ENCODE results near the gene MLPH.

DNA sequence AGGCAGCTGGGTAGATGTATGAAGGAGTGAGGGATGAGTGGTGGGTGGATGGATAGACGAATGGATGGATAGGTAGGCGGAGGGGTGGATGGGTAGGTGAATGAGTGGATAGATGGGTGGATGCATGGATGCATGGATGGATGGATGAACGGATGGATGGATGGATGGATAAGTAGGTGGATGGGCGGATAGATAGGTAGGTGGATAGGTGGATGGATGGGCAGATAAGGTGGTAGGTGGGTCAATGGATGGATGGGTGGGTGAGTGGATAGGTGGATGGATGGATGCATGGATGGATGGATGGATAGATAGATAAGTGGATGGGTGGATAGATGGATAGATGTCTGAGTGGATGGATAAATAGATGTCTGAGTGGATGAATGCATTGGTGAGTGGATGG is 30.1 kb downstream of the MLPH start:
- TF ChIP-seq, protein P1, sequence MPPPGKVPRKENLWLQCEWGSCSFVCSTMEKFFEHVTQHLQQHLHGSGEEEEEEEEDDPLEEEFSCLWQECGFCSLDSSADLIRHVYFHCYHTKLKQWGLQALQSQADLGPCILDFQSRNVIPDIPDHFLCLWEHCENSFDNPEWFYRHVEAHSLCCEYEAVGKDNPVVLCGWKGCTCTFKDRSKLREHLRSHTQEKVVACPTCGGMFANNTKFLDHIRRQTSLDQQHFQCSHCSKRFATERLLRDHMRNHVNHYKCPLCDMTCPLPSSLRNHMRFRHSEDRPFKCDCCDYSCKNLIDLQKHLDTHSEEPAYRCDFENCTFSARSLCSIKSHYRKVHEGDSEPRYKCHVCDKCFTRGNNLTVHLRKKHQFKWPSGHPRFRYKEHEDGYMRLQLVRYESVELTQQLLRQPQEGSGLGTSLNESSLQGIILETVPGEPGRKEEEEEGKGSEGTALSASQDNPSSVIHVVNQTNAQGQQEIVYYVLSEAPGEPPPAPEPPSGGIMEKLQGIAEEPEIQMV (CRISPR knock-in tag; IDR thresholded peaks at IDR 0.05; ENCODE audit: low read depth) = no peak
- TF ChIP-seq ZFX (CRISPR knock-in tag; IDR thresholded peaks at IDR 0.05; ENCODE audit: low read depth) = no peak
- TF ChIP-seq, protein P2, sequence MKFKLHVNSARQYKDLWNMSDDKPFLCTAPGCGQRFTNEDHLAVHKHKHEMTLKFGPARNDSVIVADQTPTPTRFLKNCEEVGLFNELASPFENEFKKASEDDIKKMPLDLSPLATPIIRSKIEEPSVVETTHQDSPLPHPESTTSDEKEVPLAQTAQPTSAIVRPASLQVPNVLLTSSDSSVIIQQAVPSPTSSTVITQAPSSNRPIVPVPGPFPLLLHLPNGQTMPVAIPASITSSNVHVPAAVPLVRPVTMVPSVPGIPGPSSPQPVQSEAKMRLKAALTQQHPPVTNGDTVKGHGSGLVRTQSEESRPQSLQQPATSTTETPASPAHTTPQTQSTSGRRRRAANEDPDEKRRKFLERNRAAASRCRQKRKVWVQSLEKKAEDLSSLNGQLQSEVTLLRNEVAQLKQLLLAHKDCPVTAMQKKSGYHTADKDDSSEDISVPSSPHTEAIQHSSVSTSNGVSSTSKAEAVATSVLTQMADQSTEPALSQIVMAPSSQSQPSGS (CRISPR knock-in tag; IDR thresholded peaks at IDR 0.05) = no peak
- TF ChIP-seq MYC (CRISPR knock-in tag; IDR thresholded peaks at IDR 0.05; ENCODE audit: borderline replicate concordance) = no peak
- TF ChIP-seq NCOA2 (CRISPR knock-in tag; IDR thresholded peaks at IDR 0.05) = no peak
- TF ChIP-seq ZNF616 (CRISPR knock-in tag; IDR thresholded peaks at IDR 0.05; ENCODE audit: low read depth) = no peak
- TF ChIP-seq, protein P3, sequence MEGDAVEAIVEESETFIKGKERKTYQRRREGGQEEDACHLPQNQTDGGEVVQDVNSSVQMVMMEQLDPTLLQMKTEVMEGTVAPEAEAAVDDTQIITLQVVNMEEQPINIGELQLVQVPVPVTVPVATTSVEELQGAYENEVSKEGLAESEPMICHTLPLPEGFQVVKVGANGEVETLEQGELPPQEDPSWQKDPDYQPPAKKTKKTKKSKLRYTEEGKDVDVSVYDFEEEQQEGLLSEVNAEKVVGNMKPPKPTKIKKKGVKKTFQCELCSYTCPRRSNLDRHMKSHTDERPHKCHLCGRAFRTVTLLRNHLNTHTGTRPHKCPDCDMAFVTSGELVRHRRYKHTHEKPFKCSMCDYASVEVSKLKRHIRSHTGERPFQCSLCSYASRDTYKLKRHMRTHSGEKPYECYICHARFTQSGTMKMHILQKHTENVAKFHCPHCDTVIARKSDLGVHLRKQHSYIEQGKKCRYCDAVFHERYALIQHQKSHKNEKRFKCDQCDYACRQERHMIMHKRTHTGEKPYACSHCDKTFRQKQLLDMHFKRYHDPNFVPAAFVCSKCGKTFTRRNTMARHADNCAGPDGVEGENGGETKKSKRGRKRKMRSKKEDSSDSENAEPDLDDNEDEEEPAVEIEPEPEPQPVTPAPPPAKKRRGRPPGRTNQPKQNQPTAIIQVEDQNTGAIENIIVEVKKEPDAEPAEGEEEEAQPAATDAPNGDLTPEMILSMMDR (CRISPR knock-in tag; IDR thresholded peaks at IDR 0.05) = no peak
- TF ChIP-seq, protein P4, sequence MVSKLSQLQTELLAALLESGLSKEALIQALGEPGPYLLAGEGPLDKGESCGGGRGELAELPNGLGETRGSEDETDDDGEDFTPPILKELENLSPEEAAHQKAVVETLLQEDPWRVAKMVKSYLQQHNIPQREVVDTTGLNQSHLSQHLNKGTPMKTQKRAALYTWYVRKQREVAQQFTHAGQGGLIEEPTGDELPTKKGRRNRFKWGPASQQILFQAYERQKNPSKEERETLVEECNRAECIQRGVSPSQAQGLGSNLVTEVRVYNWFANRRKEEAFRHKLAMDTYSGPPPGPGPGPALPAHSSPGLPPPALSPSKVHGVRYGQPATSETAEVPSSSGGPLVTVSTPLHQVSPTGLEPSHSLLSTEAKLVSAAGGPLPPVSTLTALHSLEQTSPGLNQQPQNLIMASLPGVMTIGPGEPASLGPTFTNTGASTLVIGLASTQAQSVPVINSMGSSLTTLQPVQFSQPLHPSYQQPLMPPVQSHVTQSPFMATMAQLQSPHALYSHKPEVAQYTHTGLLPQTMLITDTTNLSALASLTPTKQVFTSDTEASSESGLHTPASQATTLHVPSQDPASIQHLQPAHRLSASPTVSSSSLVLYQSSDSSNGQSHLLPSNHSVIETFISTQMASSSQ (IDR thresholded peaks at IDR 0.05; ENCODE audit: low read depth) = no peak
- TF ChIP-seq, protein P4 (CRISPR knock-in tag; IDR thresholded peaks at IDR 0.05; ENCODE audit: borderline replicate concordance) = no peak
